ENCODE measurements around the gene DAZAP2. TPM values are rescaled to one million over a fixed set of nuclear protein-coding genes. Genes with fewer than 3 reads are reported as not detected.

Gene DAZAP2
- total and polyA plus RNA-seq, 2 of the 13 experiments (the other 11 are each of a cell fraction or from before 2014, with no cell fraction given), result 64.5 to 222 TPM

DNA sequence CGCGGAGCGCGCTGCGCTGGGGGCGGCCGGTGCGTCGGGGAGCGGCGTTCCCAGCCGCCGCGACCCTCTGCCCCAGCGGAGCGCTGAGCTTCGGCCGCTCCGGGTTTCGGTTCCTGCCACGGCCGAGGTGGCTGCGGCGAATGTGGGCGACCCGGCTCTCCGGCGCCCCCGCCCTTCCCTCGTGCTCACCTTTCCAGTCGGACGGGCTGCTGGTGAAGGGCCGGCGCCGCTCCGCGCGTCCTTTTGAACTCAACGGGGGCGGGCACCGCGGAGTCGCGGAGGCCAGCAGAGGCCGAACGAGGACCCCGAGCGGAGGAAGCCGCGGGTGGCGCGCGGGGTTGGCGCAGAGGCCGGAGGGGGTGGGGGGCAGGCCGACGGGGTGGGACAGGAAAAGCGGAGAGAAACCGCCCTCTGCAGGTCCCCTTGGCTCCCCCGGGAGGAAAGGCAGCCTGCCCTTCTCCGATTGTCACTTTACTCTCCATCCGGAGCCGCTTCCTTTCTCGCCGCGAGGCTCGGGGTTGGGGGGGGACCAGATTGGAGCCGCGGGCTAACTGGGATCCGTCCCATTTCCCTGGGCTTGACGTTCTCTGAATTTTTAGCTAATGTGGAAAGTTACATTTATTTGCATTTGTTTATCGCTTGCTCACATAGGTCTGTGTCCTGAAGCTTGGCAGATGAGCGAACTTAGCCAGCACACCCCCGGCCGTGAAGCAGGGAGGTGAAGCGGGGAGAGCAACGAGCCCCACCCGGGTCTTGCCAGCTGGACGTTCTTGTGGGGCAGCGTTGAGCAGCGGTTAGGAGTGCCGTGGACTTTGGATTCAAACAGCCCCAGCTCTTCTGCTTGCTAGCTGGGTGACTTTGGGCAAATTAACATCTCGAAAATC is 31.7 kb downstream of the DAZAP2 start, which contains the start of gene SMAGP (continued):
- TF ChIP-seq, protein P1, sequence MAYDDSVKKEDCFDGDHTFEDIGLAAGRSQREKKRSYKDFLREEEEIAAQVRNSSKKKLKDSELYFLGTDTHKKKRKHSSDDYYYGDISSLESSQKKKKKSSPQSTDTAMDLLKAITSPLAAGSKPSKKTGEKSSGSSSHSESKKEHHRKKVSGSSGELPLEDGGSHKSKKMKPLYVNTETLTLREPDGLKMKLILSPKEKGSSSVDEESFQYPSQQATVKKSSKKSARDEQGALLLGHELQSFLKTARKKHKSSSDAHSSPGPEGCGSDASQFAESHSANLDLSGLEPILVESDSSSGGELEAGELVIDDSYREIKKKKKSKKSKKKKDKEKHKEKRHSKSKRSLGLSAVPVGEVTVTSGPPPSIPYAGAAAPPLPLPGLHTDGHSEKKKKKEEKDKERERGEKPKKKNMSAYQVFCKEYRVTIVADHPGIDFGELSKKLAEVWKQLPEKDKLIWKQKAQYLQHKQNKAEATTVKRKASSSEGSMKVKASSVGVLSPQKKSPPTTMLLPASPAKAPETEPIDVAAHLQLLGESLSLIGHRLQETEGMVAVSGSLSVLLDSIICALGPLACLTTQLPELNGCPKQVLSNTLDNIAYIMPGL (CRISPR knock-in tag; IDR thresholded peaks at IDR 0.05; ENCODE audit: borderline replicate concordance in 1 of 2, low read depth in 1 of 2), result 0 out of 4 replicates have a peak, but pooled peaks have one; percentile 42 to 55
- TF ChIP-seq HMG20B (CRISPR knock-in tag; conservative IDR thresholded peaks at IDR 0.05) (0 out of 2 replicates have a peak, but pooled peaks have one; percentile 8), CBX1 (IDR thresholded peaks at IDR 0.05; ENCODE audit: low read depth) (no peak), MTF2 (CRISPR knock-in tag; IDR thresholded peaks at IDR 0.05; ENCODE audit: borderline replicate concordance) (no peak), ZNF12 (CRISPR knock-in tag; IDR thresholded peaks at IDR 0.05) (0 out of 2 replicates have a peak, but pooled peaks have one; percentile 31), ZNF816 (CRISPR knock-in tag; IDR thresholded peaks at IDR 0.05; ENCODE audit: borderline replicate concordance) (no peak), ZNF552 (CRISPR knock-in tag; IDR thresholded peaks at IDR 0.05; ENCODE audit: borderline replicate concordance) (no peak), ZFP36 (IDR thresholded peaks at IDR 0.05; ENCODE audit: borderline replicate concordance, low read depth, low read length, partially characterized antibody) (no peak), ZMYM4 (CRISPR knock-in tag; IDR thresholded peaks at IDR 0.05) (no peak), NPAS2 (CRISPR knock-in tag; IDR thresholded peaks at IDR 0.05; ENCODE audit: borderline replicate concordance) (no peak)
- TF ChIP-seq, protein P2, sequence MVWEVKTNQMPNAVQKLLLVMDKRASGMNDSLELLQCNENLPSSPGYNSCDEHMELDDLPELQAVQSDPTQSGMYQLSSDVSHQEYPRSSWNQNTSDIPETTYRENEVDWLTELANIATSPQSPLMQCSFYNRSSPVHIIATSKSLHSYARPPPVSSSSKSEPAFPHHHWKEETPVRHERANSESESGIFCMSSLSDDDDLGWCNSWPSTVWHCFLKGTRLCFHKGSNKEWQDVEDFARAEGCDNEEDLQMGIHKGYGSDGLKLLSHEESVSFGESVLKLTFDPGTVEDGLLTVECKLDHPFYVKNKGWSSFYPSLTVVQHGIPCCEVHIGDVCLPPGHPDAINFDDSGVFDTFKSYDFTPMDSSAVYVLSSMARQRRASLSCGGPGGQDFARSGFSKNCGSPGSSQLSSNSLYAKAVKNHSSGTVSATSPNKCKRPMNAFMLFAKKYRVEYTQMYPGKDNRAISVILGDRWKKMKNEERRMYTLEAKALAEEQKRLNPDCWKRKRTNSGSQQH (CRISPR knock-in tag; IDR thresholded peaks at IDR 0.05; ENCODE audit: low read depth), result no peak
- TF ChIP-seq, protein P3, sequence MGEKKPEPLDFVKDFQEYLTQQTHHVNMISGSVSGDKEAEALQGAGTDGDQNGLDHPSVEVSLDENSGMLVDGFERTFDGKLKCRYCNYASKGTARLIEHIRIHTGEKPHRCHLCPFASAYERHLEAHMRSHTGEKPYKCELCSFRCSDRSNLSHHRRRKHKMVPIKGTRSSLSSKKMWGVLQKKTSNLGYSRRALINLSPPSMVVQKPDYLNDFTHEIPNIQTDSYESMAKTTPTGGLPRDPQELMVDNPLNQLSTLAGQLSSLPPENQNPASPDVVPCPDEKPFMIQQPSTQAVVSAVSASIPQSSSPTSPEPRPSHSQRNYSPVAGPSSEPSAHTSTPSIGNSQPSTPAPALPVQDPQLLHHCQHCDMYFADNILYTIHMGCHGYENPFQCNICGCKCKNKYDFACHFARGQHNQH (CRISPR knock-in tag; IDR thresholded peaks at IDR 0.05), result peak; percentile 69
- TF ChIP-seq, protein P4, sequence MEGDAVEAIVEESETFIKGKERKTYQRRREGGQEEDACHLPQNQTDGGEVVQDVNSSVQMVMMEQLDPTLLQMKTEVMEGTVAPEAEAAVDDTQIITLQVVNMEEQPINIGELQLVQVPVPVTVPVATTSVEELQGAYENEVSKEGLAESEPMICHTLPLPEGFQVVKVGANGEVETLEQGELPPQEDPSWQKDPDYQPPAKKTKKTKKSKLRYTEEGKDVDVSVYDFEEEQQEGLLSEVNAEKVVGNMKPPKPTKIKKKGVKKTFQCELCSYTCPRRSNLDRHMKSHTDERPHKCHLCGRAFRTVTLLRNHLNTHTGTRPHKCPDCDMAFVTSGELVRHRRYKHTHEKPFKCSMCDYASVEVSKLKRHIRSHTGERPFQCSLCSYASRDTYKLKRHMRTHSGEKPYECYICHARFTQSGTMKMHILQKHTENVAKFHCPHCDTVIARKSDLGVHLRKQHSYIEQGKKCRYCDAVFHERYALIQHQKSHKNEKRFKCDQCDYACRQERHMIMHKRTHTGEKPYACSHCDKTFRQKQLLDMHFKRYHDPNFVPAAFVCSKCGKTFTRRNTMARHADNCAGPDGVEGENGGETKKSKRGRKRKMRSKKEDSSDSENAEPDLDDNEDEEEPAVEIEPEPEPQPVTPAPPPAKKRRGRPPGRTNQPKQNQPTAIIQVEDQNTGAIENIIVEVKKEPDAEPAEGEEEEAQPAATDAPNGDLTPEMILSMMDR (CRISPR knock-in tag; IDR thresholded peaks at IDR 0.05), result peak; percentile 45; the same call in 1 of the 2 replicates
- TF ChIP-seq, protein P5, sequence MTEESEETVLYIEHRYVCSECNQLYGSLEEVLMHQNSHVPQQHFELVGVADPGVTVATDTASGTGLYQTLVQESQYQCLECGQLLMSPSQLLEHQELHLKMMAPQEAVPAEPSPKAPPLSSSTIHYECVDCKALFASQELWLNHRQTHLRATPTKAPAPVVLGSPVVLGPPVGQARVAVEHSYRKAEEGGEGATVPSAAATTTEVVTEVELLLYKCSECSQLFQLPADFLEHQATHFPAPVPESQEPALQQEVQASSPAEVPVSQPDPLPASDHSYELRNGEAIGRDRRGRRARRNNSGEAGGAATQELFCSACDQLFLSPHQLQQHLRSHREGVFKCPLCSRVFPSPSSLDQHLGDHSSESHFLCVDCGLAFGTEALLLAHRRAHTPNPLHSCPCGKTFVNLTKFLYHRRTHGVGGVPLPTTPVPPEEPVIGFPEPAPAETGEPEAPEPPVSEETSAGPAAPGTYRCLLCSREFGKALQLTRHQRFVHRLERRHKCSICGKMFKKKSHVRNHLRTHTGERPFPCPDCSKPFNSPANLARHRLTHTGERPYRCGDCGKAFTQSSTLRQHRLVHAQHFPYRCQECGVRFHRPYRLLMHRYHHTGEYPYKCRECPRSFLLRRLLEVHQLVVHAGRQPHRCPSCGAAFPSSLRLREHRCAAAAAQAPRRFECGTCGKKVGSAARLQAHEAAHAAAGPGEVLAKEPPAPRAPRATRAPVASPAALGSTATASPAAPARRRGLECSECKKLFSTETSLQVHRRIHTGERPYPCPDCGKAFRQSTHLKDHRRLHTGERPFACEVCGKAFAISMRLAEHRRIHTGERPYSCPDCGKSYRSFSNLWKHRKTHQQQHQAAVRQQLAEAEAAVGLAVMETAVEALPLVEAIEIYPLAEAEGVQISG (CRISPR knock-in tag; IDR thresholded peaks at IDR 0.05), result peak; percentile 46
- TF ChIP-seq, protein P6, sequence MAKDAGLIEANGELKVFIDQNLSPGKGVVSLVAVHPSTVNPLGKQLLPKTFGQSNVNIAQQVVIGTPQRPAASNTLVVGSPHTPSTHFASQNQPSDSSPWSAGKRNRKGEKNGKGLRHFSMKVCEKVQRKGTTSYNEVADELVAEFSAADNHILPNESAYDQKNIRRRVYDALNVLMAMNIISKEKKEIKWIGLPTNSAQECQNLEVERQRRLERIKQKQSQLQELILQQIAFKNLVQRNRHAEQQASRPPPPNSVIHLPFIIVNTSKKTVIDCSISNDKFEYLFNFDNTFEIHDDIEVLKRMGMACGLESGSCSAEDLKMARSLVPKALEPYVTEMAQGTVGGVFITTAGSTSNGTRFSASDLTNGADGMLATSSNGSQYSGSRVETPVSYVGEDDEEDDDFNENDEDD (CRISPR knock-in tag; IDR thresholded peaks at IDR 0.05; ENCODE audit: borderline replicate concordance), result peak; percentile 60; the same call in 1 of the 2 replicates

Data from HepG2 (cell line).